CD14-positive monocyte (primary cell): ENCODE results near the gene FHOD3. TPM values are rescaled to one million over a fixed set of nuclear protein-coding genes. Genes with fewer than 3 reads are reported as not detected.

ENCODE experiments used
- DNase-seq, 3 donors: peaks; one replicate each; pipeline ENCODE4 v3.0.0-alpha.2; 2011 to 2022
- H2AFZ ChIP-seq: 2 replicates; pipeline ENCODE4 v1.6.0; 2012; ENCODE audit warnings: mild to moderate bottlenecking, low read depth, low read length, inconsistent platforms; ENCODE audit not compliant: insufficient read depth, poor library complexity, severe bottlenecking
- H3K27ac ChIP-seq, 2 donors: 1 replicate in 1 of 2; 2 replicates in 1 of 2; pipeline ENCODE4 v1.5.1; 2012 to 2013; ENCODE audit warnings: low read length in 2 of 2, control low read depth in 1 of 2, inconsistent platforms in 1 of 2, low read depth in 1 of 2, mild to moderate bottlenecking in 1 of 2
- H3K27me3 ChIP-seq, 2 donors: one replicate each; pipeline versions ENCODE4 v1.6.0 to v1.6.1; 2011 to 2013; ENCODE audit warnings: low read length in 2 of 2; ENCODE audit not compliant: control insufficient read depth in 2 of 2, insufficient read depth in 2 of 2
- H3K36me3 ChIP-seq, 2 donors: replicated peaks in 1 of 2; 1 replicate in 1 of 2; 2 replicates in 1 of 2; pipeline versions ENCODE4 v1.5.1 to v1.6.1; 2012 to 2013; ENCODE audit warnings: low read length in 2 of 2, control low read depth in 1 of 2, inconsistent platforms in 1 of 2, mild to moderate bottlenecking in 1 of 2; ENCODE audit not compliant: insufficient read depth in 2 of 2, control insufficient read depth in 1 of 2
- H3K4me1 ChIP-seq, 2 donors: 1 replicate in 1 of 2; 2 replicates in 1 of 2; pipeline versions ENCODE4 v1.5.1 to v1.6.1; 2012 to 2013; ENCODE audit warnings: low read length in 2 of 2, control low read depth in 1 of 2, inconsistent platforms in 1 of 2, mild to moderate bottlenecking in 1 of 2, moderate library complexity in 1 of 2; ENCODE audit not compliant: insufficient read depth in 2 of 2, control insufficient read depth in 1 of 2
- H3K4me2 ChIP-seq: replicated peaks from 2 replicates; pipeline ENCODE3; 2012; ENCODE audit warnings: low read length, moderate library complexity, mild to moderate bottlenecking; ENCODE audit not compliant: poor library complexity, severe bottlenecking; ENCODE audit errors: extremely low read depth
- H3K4me3 ChIP-seq, 3 experiments: fragments of 200-600 bp in 1 of 3; sonication (generic) in 1 of 3; replicated peaks in 1 of 3; 1 replicate in 2 of 3; 2 replicates in 1 of 3; pipeline ENCODE4 v1.5.1; 2011 to 2013; ENCODE audit warnings: low read length in 3 of 3, mild to moderate bottlenecking in 3 of 3, control low read depth in 2 of 3, low read depth in 2 of 3, inconsistent platforms in 1 of 3, moderate library complexity in 1 of 3
- H3K79me2 ChIP-seq: 2 replicates; pipeline ENCODE4 v1.6.0; 2012; ENCODE audit warnings: mild to moderate bottlenecking, control low read depth, inconsistent platforms, low read length, moderate library complexity; ENCODE audit not compliant: insufficient read depth
- H3K9ac ChIP-seq: 2 replicates; pipeline ENCODE4 v1.6.0; 2017; ENCODE audit warnings: low read length, mild to moderate bottlenecking; ENCODE audit not compliant: insufficient read depth, poor library complexity, severe bottlenecking
- H3K9me3 ChIP-seq, 2 donors: replicated peaks in 1 of 2; 1 replicate in 1 of 2; 2 replicates in 1 of 2; pipeline versions ENCODE4 v1.5.1 to v1.6.1; 2012 to 2013; ENCODE audit warnings: low read length in 2 of 2, control low read depth in 1 of 2; ENCODE audit not compliant: control insufficient read depth in 1 of 2, insufficient read depth in 1 of 2
- H4K20me1 ChIP-seq: 2 replicates; pipeline ENCODE4 v1.6.0; 2012; ENCODE audit warnings: mild to moderate bottlenecking, low read length, control low read depth, moderate library complexity; ENCODE audit not compliant: insufficient read depth
- H3K27ac Mint-ChIP-seq, 7 donors: one replicate each; pipeline ENCODE4 v1.8.0; 2020; ENCODE audit warnings: mild to moderate bottlenecking in 7 of 7, mixed read lengths in 7 of 7, moderate library complexity in 6 of 7, inconsistent platforms in 2 of 7
- H3K27me3 Mint-ChIP-seq, 3 donors: one replicate each; pipeline ENCODE4 v1.8.0; 2021 to 2022; ENCODE audit warnings: low read depth in 3 of 3, mild to moderate bottlenecking in 3 of 3, mixed read lengths in 3 of 3, moderate library complexity in 3 of 3, inconsistent platforms in 1 of 3
- H3K36me3 Mint-ChIP-seq, 2 donors: one replicate each; pipeline ENCODE4 v1.8.0; 2020; ENCODE audit warnings: mixed read lengths in 2 of 2, inconsistent platforms in 1 of 2, mild to moderate bottlenecking in 1 of 2
- H3K4me1 Mint-ChIP-seq: one replicate; pipeline ENCODE4 v1.8.0; 2020; ENCODE audit warnings: mild to moderate bottlenecking, mixed read lengths
- H3K4me3 Mint-ChIP-seq, 2 donors: one replicate each; pipeline ENCODE4 v1.8.0; 2020; ENCODE audit warnings: mild to moderate bottlenecking in 2 of 2, mixed read lengths in 2 of 2, moderate library complexity in 1 of 2
- H3K9me3 Mint-ChIP-seq, 7 donors: one replicate each; pipeline ENCODE4 v1.8.0; 2020 to 2022; ENCODE audit warnings: mixed read lengths in 7 of 7, mild to moderate bottlenecking in 6 of 7, moderate library complexity in 6 of 7, inconsistent platforms in 2 of 7
- WGBS: methylation state at CpG from one replicate; pipeline ENCODE4 v1.1.5; 2013; ENCODE audit warnings: missing lambda C conversion rate; ENCODE audit not compliant: insufficient coverage; 5-methylcytosine and 5-hydroxymethylcytosine counted together
- intact Hi-C, 2 donors: fragments of 100-400 bp; cut with micrococcal nuclease; formaldehyde crosslinking; loops; one replicate each; pipeline versions ENCODE4 v1.15.0 to v1.15.1; 2023
- polyA plus RNA-seq, 3 donors: library from polyadenylated mRNA; depleted of rRNA in 1 of 3; unstranded in 2 of 3; stranded (reverse) in 1 of 3; fragments of 300-500 nt in 2 of 3; fragments of >200 nt in 1 of 3; fragmentation: Illumina TruSeq in 2 of 3; gene quantifications; 1 replicate in 2 of 3; 2 replicates in 1 of 3; pipeline ENCODE4 v1.2.3, GENCODE V29; 2012 to 2021
- TF ChIP-seq, protein P1 (sequence below): fragments of 200-600 bp; IDR thresholded peaks from one replicate; pipeline ENCODE4 v1.8.0; 2022; ENCODE audit warnings: antibody characterized with exemption, mild to moderate bottlenecking

The FHOD3 gene
- polyA plus RNA-seq, 3 donors: not detected

DNA sequence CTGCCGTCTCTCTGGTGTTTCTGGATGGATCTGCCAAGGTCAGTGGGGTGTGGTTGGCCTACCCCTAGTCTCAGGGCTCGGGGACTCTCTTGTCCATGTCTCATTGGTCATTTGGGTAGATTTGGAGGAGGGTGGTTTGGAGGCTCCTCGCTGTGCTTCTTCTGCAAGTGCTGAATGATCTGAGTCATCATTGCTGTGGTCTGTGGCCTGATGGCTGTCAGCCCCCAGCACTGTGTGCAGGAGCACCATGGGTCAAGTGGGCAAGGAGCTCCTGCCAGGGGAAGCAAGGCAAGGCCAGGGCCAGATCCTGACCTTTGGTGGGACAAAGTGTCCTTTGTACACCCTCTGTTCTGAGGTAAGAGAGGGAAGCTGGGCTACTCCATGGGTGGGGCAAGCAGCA is 221.8 kb downstream of the FHOD3 start:
- Histone ChIP-seq H4K20me1 (no peaks in the 10 kb centered on the region), H3K36me3 (no peaks in the 10 kb centered on the region), H3K27me3 (no peaks in the 10 kb centered on the region), H3K9me3 (no peaks in the 10 kb centered on the region), H3K9ac (no peak overlapping the region), H3K4me3 (no peak overlapping the region), H2AFZ (no peak overlapping the region), H3K4me2 (no peak overlapping the region), H3K4me1 (no peaks in the 10 kb centered on the region), H3K79me2 (no peaks in the 10 kb centered on the region), H3K27ac (no peak overlapping the region)
- intact Hi-C loops: no loop called here
- no peak overlapping the region for H3K27ac Mint-ChIP-seq
- DNase-seq: no peak
- no peaks in the 10 kb centered on the region for H3K4me1 Mint-ChIP-seq
- H3K4me3 Mint-ChIP-seq: no peak overlapping the region
- TF ChIP-seq, protein P1, sequence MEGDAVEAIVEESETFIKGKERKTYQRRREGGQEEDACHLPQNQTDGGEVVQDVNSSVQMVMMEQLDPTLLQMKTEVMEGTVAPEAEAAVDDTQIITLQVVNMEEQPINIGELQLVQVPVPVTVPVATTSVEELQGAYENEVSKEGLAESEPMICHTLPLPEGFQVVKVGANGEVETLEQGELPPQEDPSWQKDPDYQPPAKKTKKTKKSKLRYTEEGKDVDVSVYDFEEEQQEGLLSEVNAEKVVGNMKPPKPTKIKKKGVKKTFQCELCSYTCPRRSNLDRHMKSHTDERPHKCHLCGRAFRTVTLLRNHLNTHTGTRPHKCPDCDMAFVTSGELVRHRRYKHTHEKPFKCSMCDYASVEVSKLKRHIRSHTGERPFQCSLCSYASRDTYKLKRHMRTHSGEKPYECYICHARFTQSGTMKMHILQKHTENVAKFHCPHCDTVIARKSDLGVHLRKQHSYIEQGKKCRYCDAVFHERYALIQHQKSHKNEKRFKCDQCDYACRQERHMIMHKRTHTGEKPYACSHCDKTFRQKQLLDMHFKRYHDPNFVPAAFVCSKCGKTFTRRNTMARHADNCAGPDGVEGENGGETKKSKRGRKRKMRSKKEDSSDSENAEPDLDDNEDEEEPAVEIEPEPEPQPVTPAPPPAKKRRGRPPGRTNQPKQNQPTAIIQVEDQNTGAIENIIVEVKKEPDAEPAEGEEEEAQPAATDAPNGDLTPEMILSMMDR: no peak
- peaks cover 0 to 8% (median 2%) of the 10 kb centered on the region in 7 donors for H3K9me3 Mint-ChIP-seq
- no peaks in the 10 kb centered on the region for H3K36me3 Mint-ChIP-seq
- 73% methylated on average over 3 of the region's 3 CpGs for WGBS
- peaks cover 1 to 3% (median 1%) of the 10 kb centered on the region in 3 donors for H3K27me3 Mint-ChIP-seq

DNA sequence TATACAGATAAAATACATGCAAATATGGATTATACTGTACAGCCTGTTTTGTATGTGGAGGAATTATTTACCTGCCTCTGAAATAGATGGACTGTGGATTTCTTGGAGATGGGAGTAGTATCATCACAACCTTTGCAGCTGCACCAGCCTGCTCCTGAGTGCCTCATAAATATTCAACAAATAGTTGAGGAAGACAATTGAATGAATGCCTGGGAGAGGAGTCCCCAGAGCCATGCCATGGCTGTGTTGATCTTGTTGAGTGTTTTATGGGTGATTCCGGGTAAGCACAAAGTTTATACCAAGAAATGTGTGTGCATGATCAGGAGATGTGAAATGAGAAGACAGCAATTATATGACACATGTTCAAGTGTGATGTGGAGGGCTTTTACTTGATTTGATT is 225.0 kb downstream of the FHOD3 start:
- no peaks in the 10 kb centered on the region for H3K4me1 ChIP-seq
- H4K20me1 ChIP-seq: no peaks in the 10 kb centered on the region
- no peak overlapping the region for H3K27ac Mint-ChIP-seq
- no CpG with 5 or more reads among the region's 1 CpG for WGBS
- H3K27ac ChIP-seq: no peak overlapping the region
- H3K79me2 ChIP-seq: no peaks in the 10 kb centered on the region
- no peak overlapping the region for H2AFZ ChIP-seq
- TF ChIP-seq, protein P1: no peak
- intact Hi-C loops: no loop called here
- H3K36me3 ChIP-seq: no peaks in the 10 kb centered on the region
- H3K4me2 ChIP-seq: no peak overlapping the region
- no peaks in the 10 kb centered on the region for H3K36me3 Mint-ChIP-seq
- H3K27me3 ChIP-seq: no peaks in the 10 kb centered on the region
- no peak overlapping the region for H3K4me3 ChIP-seq
- H3K9me3 Mint-ChIP-seq: peaks cover 0 to 8% (median 2%) of the 10 kb centered on the region in 7 donors
- no peak overlapping the region for H3K9ac ChIP-seq
- no peaks in the 10 kb centered on the region for H3K4me1 Mint-ChIP-seq
- H3K27me3 Mint-ChIP-seq: peaks cover 1 to 5% (median 1%) of the 10 kb centered on the region in 3 donors
- H3K9me3 ChIP-seq: no peaks in the 10 kb centered on the region
- no peak for DNase-seq
- no peak overlapping the region for H3K4me3 Mint-ChIP-seq
